GM18873 (cell line): ENCODE data around the gene ZBTB17.
"Not testable (repeated sequence)": the region's sequence is repeated elsewhere in the genome, so short reads cannot be mapped to it uniquely, and the experiment has no call there.

ENCODE experiments used
- ATAC-seq: cut with Tn5 transposase; IDR thresholded peaks from one replicate; pipeline ENCODE4 v1.9.1; 2021; ENCODE audit warnings: mild to moderate bottlenecking, moderate library complexity, moderate number of reproducible peaks; ENCODE audit not compliant: unreplicated experiment, low FRiP score

Gene ZBTB17

DNA sequence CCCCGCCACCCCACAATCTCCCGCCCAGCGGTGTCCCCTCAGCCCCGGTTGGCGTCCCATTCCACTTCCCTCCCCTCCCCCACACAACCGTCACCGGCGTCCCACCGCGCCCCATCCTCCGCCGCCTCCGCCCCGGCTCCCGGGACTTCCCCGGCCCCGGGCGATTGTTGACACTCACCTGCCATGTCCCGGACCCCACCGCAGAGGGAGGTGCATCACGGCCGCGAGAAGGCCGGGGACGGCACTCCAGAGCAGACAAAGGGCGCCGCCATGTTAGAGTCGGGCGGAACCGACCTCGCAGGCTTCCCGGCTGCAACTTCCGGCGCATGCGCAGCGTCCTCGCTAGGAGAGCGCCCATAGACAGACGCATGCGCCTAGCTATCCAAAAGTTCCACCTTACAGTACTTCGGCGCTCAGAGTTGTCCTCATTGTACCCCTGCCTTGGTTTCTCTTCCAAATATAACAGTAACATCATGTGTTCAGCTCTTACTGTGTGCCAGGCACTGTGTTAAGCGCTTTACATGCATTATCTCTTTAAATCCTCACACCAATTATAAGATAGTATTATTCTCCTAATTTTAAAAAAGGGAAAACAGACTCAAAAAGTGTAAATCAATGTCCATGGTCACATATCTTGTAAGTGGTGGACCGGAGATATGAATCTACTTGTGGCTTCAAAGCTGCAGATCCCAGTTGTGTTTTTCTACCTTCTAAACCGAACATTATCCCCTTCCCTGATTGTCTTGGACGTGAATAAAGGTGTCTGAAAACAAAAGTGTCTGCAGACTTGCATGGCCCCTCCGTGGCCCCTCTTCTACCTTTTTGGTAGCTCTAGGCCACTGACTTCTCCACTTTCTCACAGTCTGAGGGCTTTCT is at the start of gene ZBTB17:
TSS of gene ZBTB17 (minus strand) at position 297 of the 876 bp plus-strand sequence. CDS start 27,606 bp downstream, outside the sequence.
- ATAC-seq = peak; percentile 56

DNA sequence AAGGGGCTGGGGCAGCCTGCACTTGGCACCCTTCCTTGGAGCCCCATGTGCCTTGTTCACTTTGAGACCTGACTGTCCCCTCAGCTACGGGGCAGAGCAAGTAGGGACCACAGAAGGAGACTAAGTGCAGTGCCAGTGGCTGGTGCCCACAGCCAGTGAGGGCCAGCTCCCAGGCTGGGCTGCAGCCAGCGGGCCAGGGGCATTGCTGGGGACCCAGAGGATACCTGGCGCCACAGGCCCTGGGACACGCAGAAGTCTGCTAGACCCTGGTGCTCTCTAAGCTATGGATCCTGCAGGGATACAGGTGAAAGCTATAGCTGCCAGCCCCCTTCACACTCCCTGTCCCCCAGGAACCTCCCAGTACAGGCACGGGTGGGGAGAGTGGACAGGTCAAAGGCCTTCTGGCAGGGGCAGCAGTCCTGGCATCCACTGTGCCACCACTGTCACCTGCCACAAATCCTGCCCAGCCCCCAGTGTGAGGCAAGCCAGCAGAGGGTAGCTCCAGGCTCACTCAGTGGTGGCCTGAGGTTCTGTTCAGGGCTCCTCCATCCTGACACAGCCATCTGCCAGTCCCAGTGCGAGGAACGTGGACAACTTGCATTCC is 47.3 kb upstream of the ZBTB17 start:
- no peak for ATAC-seq

GRCh38 chr1:16022393-16022792 is 46.5 kb upstream of the ZBTB17 start:
- no peak for ATAC-seq

GRCh38 chr1:16021681-16022080 is 45.8 kb upstream of the ZBTB17 start, which contains the start of gene CLCNKA:
CLCNKA (plus strand) TSS chr1:16022036; CDS start chr1:16022620, 584 bp downstream.
- no peak for ATAC-seq

DNA sequence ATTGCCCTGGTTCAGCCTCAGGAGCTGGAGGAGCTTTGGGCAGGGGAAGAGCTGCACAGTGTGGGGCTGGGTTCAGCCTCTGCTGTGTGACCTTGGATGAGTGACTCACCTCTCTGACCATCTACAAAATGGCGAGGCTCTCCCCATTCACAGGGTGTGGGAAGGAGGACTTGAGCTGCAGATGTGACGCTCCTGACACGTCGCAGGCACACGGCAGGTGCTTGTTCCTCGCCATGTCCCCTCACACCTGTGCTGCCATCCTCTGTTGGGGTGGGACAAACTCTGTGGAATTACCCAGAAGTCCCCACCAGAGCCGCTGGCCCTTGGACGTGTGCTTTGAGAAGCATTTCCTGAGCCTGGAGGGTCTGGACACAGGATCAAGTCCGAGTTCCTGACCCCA is 45.0 kb upstream of the ZBTB17 start:
- not testable (repeated sequence) for ATAC-seq

DNA sequence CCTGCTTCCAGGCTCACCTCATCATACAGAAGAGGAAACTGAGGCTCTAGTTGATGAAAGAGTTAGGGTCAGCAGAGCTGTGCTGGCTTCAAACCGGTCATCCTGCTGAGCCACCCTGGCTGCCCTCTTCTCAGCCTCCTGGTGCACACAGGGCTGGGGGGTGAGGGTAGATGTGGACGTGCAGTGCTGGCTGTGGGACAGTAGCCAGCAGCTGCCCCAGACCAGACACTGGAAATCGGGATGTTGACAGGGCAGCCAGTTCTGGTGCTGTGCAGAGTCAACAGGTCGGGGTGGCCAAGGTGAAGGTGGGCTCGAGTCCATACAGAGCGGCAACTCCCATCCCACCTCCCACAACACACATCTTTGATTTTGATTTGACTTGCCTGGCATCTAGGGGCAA is 44.4 kb upstream of the ZBTB17 start:
- ATAC-seq = no peak

DNA sequence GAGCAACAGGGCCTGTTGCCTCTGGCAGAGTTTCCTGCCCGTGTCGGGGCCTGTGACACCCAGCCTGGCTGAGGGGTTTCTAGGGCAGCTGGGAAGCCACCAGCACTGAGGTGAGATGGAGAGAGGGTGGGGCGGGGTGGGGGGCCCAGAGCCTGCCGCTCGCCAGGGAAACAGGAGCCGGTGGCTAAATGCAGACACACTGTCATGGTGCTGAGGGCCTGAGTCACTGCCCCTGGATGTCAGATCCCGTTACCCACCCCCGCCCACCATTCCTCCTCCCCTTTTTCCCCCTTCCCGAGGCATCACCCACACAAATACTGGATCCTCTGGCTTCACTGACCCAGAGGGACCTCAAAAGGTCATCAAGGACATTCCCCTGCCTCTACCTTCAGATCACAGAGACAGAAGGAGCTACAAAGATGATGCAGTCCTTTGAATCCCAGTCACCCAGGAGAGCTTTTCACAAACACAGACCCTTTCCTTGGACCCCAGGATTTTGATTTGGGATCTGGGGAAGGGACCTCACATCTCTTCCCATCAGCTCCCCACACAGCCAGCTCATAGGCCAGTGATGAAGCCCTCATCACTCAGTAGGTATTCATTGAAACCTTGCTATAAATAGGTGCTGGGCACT is 43.9 kb upstream of the ZBTB17 start:
- no peak for ATAC-seq

GRCh38 chr1:16018749-16019643 is 43.1 kb upstream of the ZBTB17 start:
- ATAC-seq = no peak

GRCh38 chr1:16018308-16018707 is 42.4 kb upstream of the ZBTB17 start:
- no peak for ATAC-seq

DNA sequence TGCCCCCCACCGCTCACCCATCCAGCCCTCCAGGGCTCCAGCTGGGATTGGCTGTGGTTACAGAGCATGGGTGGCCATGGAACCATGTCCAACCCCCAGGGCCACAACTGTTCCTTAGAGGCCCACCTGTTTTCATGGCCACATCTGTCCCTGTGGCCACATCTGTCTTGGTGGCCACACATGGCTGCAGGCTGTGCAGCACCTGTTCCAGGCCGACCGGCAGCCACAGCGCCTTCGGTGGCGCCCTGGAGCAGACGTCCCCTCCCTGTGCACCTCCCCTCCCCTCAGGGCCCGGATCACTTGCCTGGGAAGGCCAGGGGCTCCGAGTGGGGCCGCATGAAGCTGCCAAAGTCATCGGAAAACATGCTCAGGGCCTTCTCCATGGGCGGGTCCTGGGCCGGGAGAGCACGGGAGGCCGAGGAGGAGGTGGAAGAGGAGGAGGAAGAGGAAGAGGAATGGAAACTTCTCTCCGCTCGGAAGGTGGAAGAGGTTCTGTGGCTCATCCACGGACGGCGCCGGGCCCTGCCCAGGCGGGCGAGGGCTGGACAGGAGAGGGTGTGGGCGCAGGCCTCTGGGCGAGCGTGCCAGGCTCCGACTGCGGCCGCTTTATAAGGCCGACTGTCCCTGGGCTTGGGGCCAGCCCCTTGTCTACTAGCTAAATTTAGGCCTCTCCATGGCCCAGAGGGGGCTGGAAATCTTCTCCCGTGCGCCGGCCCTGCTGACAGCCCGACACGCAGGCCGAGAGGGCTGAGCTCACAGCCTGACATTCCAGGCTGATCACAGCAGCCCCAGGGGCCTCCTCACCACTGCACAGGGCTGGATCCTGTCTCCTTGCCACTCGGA is 41.8 kb upstream of the ZBTB17 start, which contains the start of gene HSPB7:
TSS of gene HSPB7 (minus strand) at position 583 of the 843 bp plus-strand sequence. CDS start at position 503, 80 bp downstream.
- ATAC-seq = no peak

DNA sequence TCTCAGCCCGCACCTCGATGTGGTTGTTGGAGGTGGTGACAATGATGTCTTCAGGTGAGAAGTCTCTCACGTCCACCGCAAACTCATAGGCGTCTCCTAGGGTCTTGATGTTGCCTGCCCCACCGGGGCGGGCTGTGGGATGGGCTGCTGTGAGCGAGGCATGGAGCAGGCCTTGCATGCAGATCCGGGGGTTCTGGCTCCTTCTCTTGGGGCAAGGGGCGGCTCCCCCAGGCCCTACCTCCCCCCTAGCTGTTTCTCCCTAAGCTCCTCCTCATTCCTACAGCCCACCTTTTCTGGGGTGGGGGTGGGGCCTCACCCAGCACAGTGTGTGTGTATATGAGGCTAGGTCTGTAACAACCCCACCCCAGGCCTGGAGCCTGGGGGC is 41.2 kb upstream of the ZBTB17 start:
- ATAC-seq = no peak

DNA sequence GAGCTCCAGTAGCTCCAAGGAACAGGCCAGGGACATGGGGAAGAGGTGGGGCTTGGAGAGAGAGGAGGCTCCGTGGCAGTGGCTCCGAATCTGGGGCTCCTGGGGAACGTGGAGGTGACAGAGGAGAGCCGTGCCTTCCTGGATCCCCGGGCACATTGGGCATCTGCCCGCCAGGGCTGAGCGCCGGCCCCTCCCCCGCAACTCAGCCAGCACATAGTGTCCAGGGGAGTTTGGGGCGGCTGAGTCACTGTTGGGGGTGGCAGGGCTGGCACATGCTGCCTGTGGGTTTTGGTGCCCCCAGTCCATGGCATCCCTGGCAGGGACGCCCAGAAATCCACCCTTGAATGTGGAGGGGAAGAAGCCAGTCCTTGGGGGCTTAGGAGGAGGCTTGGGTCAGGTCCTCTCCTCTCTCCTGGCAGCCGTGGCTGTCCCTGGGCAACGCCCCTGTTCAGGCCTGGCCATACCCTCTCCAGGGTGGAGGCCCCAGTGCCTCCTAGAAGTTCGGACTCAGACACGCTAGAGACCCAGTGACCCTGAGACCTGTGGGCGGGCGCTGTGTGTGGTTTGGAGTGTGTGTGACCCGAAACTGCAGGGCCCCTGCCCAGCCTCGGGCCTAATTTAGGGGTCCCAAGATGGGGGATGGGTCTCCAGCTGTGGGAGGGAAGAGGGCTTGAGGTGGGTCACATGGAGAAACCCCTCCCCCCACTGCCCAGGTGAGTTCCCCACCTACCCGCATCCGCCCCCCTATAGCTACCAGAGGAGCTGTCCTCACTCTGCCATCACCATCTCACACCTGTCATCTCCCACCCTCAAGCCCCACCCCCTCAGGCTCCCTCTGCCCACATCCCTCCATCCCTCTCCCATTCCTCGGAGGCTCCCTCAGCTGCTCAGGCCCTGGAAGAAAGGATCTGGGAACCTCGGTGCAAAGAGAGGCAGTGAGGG is 40.3 kb upstream of the ZBTB17 start:
- no peak for ATAC-seq

DNA sequence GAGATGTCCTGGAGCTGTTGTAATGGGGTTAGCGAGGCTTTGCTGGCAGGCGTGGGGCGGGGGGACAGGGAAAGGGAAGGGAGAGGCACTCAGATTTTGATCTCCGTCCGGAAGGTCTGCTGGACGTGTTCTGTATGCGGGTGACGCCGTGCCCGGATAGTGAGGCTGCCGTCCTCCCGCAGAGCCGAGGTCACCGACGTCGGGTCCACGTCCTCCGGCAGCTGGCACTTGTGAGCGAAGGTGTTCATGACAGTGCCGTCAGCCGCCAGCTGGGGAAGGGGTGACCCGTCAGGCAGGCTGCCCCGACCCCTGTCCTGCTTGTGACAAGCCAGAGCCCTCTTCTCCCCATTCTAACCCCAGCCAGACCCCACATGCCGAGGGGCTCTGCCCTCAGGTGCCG is 39.6 kb upstream of the ZBTB17 start:
- no peak for ATAC-seq

DNA sequence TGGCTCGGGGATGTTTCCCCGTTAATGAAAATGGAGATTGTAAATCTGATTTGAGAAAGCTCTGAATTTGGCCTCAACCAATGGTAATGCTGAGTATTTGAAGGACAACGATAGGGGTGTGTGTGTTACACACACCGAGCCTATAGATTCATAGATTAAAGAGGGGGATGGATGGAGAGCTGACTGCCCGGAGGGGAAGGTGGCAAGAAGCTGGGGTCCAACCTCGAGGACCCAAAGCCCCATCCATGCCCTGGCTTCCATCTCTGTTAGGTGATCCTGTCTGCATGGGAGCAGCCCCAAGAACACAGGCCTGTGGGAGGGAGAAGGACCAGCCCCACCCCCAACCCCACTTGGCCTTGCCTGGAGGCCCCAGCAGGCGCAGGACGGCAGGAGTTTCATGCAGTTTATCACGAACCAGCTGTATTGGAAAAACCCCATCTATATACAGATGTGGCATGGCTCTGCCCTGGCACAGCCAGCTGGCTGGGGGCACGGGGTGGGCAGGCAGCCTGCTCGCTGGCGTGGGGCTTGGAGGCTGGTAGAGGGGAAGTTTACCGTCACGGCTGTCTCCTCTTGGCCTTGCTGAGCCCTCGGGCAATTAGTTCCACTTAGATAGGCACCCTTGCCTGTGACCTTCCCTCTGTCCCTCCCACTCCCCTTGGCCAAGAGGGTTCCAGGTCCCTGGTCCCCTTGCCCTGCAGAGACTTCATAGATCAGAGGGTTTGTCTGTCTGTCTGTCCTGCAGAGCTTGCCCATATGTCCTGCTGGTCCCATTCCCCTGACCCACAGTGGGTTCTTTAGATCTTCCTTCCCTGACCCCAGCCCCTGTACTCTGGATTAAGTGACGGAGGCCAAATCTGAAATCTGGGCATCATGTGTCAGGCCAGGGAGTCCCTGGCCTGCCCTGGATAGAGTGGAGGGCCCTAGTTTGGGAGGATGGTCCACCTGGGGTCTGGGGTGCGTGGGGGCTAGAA is 38.9 kb upstream of the ZBTB17 start:
- ATAC-seq = no peak

- ATAC-seq = no peak
Measured at GRCh38 chr1:16013908-16014258, 38.0 kb upstream of the ZBTB17 start.

DNA sequence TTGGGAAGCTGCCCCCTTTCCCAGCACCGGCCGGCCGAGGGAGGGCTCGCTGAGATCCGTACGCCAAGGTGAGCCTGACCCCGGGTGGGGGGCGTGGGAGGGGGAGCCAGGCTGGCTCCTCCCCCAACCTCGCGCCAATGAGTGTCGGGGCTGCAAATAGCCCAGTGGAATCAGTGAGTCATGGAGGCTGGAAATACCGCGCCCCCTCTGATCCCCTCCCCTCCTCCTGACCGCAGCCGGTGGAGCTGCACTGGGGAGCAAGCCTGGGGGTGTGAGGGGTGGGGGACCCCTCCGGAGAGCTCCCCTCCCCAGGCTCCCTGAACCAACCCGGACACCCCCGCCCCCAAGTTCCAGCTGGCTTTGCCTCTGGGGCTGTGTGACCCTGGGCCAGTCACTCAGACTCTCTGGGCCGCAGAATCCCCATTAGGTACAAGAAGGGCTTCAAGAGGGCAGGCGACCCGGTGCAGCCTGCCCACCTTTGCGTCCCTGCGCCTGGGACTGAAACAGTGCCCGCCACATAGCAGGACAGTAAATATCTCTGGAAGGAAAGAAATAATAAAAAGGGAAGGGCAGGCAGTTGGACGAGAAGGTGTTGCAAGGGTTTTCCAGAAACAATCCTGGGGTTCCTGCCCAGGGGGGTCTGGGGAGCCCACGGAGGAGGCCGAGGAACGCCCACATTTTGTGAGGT is 37.5 kb upstream of the ZBTB17 start:
- ATAC-seq = no peak
